Mucosa of descending colon (tissue), 3 donors: ENCODE data around the gene ISCA2. TPM values are rescaled to one million over a fixed set of nuclear protein-coding genes. Genes with fewer than 3 reads are reported as not detected.

Source experiments
- ATAC-seq: fragments of 200-7000 bp; cut with Tn5 transposase; one replicate; pipeline ENCODE4 v1.9.1; 2020; ENCODE audit warnings: mild to moderate bottlenecking, moderate library complexity
- DNase-seq, 3 donors: peaks; one replicate each; pipeline ENCODE4 v3.0.0-alpha.2; 2020
- H3K36me3 ChIP-seq: fragments of 200-600 bp; one replicate; pipeline ENCODE4 v1.8.0; 2021; ENCODE audit warnings: low read depth, mild to moderate bottlenecking
- H3K4me1 ChIP-seq: fragments of 200-600 bp; one replicate; pipeline ENCODE4 v1.8.0; 2021; ENCODE audit warnings: low read depth, mild to moderate bottlenecking
- H3K4me3 ChIP-seq: fragments of 200-600 bp; one replicate; pipeline ENCODE4 v1.8.0; 2021; ENCODE audit warnings: mild to moderate bottlenecking
- H3K9me3 ChIP-seq: fragments of 200-600 bp; one replicate; pipeline ENCODE4 v1.8.0; 2021; ENCODE audit warnings: mild to moderate bottlenecking
- intact Hi-C, 2 donors: fragments of 100-400 bp; cut with DNase I in 1 of 2; cut with micrococcal nuclease in 1 of 2; formaldehyde crosslinking; loops; one replicate each; pipeline versions ENCODE4 v1.11.0 to v1.11.1; 2022; cut with DNase I, micrococcal nuclease
- total RNA-seq, 3 donors: library from RNA; stranded (reverse); fragmentation: NEBNext Ultra II Directional in 2 of 3; extraction: Animal tissue kit (Norgen Biotek cat#: 25700) in 2 of 3; gene quantifications; one replicate each; pipeline versions ENCODE4 v1.2.1 to v1.2.4, GENCODE V29; 2021 to 2023
- TF ChIP-seq, protein P1 (sequence below): fragments of 200-600 bp; IDR thresholded peaks from one replicate; pipeline ENCODE4 v1.8.0; 2022; ENCODE audit warnings: antibody characterized with exemption, mild to moderate bottlenecking
- donor health status: DM: no; HTN: no; CAD: no; lungs with moderate emphysema.
- donor health status: DM: no; HTN: no; CAD: no.
- donor health status: DM: no; HTN: yes; CAD: no.

The ISCA2 gene
- total RNA-seq, 3 donors from 2014 or later: 22.4 to 36.1 (median 30.0) TPM

DNA sequence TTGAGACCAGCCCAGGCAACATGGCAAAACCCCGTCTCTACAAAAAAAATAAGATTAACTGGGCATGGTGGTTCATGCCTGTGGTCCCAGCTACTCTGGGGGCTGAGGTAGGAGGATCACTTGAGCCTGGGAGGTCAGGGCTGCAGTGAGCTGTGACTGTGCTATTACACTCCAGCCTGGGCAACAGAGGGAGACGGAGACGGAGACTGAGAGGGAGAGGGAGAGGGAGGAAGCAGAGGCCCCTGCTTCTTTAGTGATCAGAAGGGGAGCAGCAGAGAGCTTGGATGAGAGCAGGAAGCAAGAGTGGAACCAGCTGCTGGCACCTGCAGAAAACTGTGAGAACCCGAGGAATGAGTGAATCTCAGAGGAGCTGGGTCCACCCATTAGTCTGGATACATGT, 45.9 kb downstream of the ISCA2 start:
- TF ChIP-seq, protein P1, sequence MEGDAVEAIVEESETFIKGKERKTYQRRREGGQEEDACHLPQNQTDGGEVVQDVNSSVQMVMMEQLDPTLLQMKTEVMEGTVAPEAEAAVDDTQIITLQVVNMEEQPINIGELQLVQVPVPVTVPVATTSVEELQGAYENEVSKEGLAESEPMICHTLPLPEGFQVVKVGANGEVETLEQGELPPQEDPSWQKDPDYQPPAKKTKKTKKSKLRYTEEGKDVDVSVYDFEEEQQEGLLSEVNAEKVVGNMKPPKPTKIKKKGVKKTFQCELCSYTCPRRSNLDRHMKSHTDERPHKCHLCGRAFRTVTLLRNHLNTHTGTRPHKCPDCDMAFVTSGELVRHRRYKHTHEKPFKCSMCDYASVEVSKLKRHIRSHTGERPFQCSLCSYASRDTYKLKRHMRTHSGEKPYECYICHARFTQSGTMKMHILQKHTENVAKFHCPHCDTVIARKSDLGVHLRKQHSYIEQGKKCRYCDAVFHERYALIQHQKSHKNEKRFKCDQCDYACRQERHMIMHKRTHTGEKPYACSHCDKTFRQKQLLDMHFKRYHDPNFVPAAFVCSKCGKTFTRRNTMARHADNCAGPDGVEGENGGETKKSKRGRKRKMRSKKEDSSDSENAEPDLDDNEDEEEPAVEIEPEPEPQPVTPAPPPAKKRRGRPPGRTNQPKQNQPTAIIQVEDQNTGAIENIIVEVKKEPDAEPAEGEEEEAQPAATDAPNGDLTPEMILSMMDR: no peak
- intact Hi-C loops: no loop called here
- DNase-seq: peak in 1 of 3 donors; percentile 1
- no peak overlapping the region for H3K4me3 ChIP-seq
- no peak for ATAC-seq
- H3K9me3 ChIP-seq: no peaks in the 10 kb centered on the region
- no peaks in the 10 kb centered on the region for H3K4me1 ChIP-seq
- H3K36me3 ChIP-seq: no peaks in the 10 kb centered on the region

DNA sequence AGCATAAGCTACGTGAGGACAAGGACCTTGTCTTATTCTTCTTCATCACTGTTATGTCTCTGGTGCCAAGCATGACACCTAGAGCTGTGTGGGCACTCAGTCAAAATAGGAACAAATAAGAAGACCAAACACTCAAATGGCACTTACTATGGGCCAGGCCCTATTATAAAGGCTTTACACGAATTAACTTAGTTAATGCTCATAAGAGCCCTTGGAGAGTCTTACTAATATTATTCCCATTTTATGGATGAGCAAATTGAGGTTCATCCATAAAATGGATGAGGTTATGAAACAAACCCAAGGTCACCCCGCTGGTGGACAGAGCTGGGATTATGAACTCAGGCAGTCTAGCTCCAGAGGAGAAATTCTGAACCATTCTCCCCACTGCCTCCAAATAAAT, 47.7 kb downstream of the ISCA2 start:
- Histone ChIP-seq H3K4me1 (no peaks in the 10 kb centered on the region), H3K9me3 (no peaks in the 10 kb centered on the region), H3K36me3 (no peaks in the 10 kb centered on the region), H3K4me3 (no peak overlapping the region)
- TF ChIP-seq, protein P1: no peak
- no peak for ATAC-seq
- DNase-seq: no peak
- intact Hi-C loops: no loop called here

DNA sequence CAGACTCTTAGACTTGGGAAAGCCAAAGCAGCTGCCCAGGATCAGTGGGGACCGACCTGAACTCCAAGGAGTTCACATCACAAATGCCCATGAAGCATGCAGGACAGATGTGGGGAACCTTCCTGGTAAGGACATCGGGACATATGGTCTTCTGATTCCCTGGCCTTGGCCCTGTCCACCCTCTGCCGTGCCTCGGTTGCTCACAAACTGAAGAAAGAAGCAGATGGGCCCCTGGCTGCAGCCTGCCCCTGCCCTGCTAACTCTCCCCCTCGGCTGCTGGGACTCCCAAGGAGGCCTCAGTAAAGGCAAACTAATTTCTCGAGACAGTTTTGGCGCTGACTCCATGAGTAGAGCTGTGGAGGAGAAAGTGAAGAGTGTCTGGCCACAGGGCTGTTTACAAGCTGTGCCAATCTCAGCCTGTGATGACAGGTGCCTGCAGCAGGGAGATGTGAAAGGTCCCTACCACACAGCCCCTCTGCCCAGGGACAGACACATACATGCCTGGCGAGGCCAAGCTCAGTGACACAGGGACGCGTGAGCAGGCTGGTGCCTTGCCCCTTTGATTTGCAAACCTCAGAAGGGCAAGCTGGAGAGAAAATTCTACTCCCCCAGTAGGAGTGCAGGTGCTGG, 48.6 kb downstream of the ISCA2 start:
- ATAC-seq (no peak), DNase-seq (peak in 1 of 3 donors; percentile 34)
- intact Hi-C loops: no loop called here
- Histone ChIP-seq H3K9me3 (no peaks in the 10 kb centered on the region), H3K4me1 (no peaks in the 10 kb centered on the region), H3K4me3 (no peak overlapping the region), H3K36me3 (no peaks in the 10 kb centered on the region)
- TF ChIP-seq, protein P1: no peak

DNA sequence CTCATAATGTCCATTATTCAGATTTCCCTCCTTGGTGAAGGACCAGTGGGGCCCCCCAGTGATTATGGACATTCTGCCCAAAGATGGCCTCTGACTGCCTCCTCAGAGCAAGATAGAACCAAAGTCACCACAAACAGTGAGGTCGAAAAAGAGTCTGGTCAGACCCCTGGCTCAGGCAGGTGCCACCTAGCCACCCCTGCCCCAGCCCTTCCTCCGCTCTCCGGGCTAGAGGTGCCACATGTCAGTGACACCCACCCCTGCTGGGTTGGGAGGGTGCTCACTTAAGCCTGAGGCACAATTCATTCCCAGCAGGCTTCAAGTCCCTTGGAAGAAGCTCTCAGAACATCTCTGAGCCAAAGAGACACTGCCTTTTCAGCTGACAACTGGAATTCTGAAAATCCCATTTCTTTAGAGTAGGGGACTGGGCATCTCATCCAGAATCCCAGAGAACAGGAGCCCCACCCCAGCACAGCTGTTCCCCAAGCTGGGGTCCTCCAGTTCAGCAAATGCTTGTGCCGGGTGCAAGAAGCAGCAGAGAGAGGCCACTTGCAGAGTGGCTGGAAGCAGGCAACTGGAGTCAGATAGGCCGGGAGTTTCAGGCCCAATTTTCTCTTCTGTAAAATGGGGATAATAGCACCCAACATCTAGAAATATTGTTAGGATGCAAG, 50.3 kb downstream of the ISCA2 start:
- intact Hi-C loops: no loop called here
- DNase-seq (no peak), ATAC-seq (no peak)
- no peaks in the 10 kb centered on the region for H3K9me3 ChIP-seq
- TF ChIP-seq, protein P1: no peak
- no peaks in the 10 kb centered on the region for H3K36me3 ChIP-seq
- no peaks in the 10 kb centered on the region for H3K4me1 ChIP-seq
- no peak overlapping the region for H3K4me3 ChIP-seq

DNA sequence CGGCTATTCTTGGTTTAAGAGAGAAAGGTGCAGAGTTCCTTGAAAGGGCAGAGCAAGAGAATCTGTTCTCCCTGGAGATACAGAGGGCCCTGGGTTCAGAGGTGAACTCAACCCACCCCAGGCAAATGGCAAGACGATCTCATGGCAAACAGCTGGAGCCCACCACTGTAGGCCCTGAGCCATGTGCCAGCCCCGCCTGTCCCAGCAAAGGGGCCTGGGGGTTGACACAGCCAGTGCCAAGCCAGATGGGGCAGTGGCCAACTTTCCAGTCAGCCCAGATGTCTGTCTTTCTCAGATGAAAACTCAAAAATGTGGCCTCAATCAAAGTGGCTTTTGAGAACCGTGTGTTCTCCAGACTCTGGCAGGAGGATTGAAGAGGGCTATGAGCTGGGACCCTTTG, 51.8 kb downstream of the ISCA2 start:
- TF ChIP-seq, protein P1: no peak
- no peak for ATAC-seq
- H3K9me3 ChIP-seq: no peaks in the 10 kb centered on the region
- H3K4me3 ChIP-seq: no peak overlapping the region
- H3K4me1 ChIP-seq: no peaks in the 10 kb centered on the region
- intact Hi-C loops: no loop called here
- no peaks in the 10 kb centered on the region for H3K36me3 ChIP-seq
- peak in 1 of 3 donors; percentile 22 for DNase-seq
